Upper lobe of left lung (tissue), 4 donors: ENCODE data around the gene MGAT5B.

ENCODE experiments used
- POLR2AphosphoS5 ChIP-seq, 2 donors: sonication (generic); formaldehyde crosslinking; IDR thresholded peaks; one replicate each; pipeline ENCODE4 v1.5.1; 2017; ENCODE audit warnings: antibody characterized with exemption in 2 of 2
- TF ChIP-seq, protein P1 (sequence below), 6 experiments: fragments of 450-650 bp in 4 of 6; fragments of 200-600 bp in 2 of 6; sonication (generic) in 2 of 6; IDR thresholded peaks; one replicate each; pipeline ENCODE4 v1.5.1; 2016 to 2019; ENCODE audit warnings: antibody characterized with exemption in 6 of 6

DNA sequence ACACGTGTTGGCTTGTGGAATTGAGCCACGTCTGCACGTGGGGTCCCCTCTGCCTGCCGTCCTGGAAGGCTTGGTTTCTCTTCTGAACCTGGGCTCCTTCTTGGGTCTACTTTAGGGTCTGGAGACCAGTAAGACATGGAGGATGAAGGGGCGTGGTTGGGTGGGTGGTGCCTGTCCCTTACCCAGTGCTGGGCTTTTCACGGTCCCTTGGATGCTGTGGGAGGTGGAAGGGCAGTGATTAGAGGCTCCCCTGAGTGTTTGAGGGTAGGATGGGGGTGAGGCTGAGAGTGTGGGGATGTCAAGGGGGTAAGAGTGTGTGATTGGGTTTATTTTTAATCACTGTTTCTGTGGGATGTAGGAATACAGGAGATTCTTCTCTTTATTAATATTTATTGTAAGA lies 38.3 kb downstream of the MGAT5B start:
- TF ChIP-seq, protein P1, sequence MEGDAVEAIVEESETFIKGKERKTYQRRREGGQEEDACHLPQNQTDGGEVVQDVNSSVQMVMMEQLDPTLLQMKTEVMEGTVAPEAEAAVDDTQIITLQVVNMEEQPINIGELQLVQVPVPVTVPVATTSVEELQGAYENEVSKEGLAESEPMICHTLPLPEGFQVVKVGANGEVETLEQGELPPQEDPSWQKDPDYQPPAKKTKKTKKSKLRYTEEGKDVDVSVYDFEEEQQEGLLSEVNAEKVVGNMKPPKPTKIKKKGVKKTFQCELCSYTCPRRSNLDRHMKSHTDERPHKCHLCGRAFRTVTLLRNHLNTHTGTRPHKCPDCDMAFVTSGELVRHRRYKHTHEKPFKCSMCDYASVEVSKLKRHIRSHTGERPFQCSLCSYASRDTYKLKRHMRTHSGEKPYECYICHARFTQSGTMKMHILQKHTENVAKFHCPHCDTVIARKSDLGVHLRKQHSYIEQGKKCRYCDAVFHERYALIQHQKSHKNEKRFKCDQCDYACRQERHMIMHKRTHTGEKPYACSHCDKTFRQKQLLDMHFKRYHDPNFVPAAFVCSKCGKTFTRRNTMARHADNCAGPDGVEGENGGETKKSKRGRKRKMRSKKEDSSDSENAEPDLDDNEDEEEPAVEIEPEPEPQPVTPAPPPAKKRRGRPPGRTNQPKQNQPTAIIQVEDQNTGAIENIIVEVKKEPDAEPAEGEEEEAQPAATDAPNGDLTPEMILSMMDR (IDR thresholded peaks at IDR 0.05) = no peak
- TF ChIP-seq POLR2AphosphoS5 (IDR thresholded peaks at IDR 0.05) = no peak
